GM18519 (cell line): ENCODE data around the gene STAT4.

ENCODE experiments used
- ATAC-seq: cut with Tn5 transposase; IDR thresholded peaks from one replicate; pipeline ENCODE4 v1.9.1; 2021; ENCODE audit warnings: mild to moderate bottlenecking, moderate library complexity; ENCODE audit not compliant: unreplicated experiment, low FRiP score

Gene STAT4

GRCh38 chr2:191051177-191051576 is 99.6 kb downstream of the STAT4 start:
- ATAC-seq, result no peak

- no peak for ATAC-seq
Measured at GRCh38 chr2:191050640-191050987, 100.2 kb downstream of the STAT4 start.

GRCh38 chr2:191049728-191050639 is 100.8 kb downstream of the STAT4 start:
- peak; percentile 72 for ATAC-seq

GRCh38 chr2:191048073-191048472 is 102.7 kb downstream of the STAT4 start:
- ATAC-seq, result no peak

- no peak for ATAC-seq
Measured at GRCh38 chr2:191045141-191045540, 105.7 kb downstream of the STAT4 start.

GRCh38 chr2:191043438-191043837 is 107.4 kb downstream of the STAT4 start:
- no peak for ATAC-seq

- no peak for ATAC-seq
Measured at GRCh38 chr2:191041418-191042161, 109.2 kb downstream of the STAT4 start.

- no peak for ATAC-seq
Measured at GRCh38 chr2:191039616-191040015, 111.2 kb downstream of the STAT4 start.

- ATAC-seq, result no peak
Measured at GRCh38 chr2:191038741-191039140, 112.1 kb downstream of the STAT4 start.

- no peak for ATAC-seq
Measured at GRCh38 chr2:191038241-191038725, 112.5 kb downstream of the STAT4 start.

GRCh38 chr2:191037351-191037750 is 113.4 kb downstream of the STAT4 start:
- ATAC-seq, result no peak

GRCh38 chr2:191036363-191036762 is 114.4 kb downstream of the STAT4 start:
- no peak for ATAC-seq

- ATAC-seq, result no peak
Measured at GRCh38 chr2:191032588-191033429, 118.0 kb downstream of the STAT4 start.

- no peak for ATAC-seq
Measured at GRCh38 chr2:191031256-191031655, 119.5 kb downstream of the STAT4 start.

GRCh38 chr2:191030521-191031154 is 120.2 kb downstream of the STAT4 start:
- ATAC-seq, result peak; percentile 92

GRCh38 chr2:191029280-191029950 is 121.4 kb downstream of the STAT4 start:
- ATAC-seq, result no peak

GRCh38 chr2:191026377-191026776 is 124.4 kb downstream of the STAT4 start:
- no peak for ATAC-seq

GRCh38 chr2:191025135-191025534 is 125.7 kb downstream of the STAT4 start:
- no peak for ATAC-seq

- ATAC-seq, result no peak
Measured at GRCh38 chr2:191023235-191023679, 127.5 kb downstream of the STAT4 start.
